Rectal smooth muscle tissue (tissue), 1 donor: ENCODE data around the gene ZNF845.
"Not testable (repeated sequence)": the region's sequence is repeated elsewhere in the genome, so short reads cannot be mapped to it uniquely, and the experiment has no call there.

Experiments used
- H3K27ac ChIP-seq: one replicate; pipeline ENCODE4 v1.7.0; 2013; ENCODE audit warnings: low read depth, low read length, inconsistent platforms
- H3K27me3 ChIP-seq: one replicate; pipeline ENCODE4 v1.7.0; 2013; ENCODE audit warnings: low read length; ENCODE audit not compliant: control insufficient read depth, insufficient read depth
- H3K36me3 ChIP-seq: one replicate; pipeline ENCODE4 v1.7.0; 2013; ENCODE audit warnings: low read length; ENCODE audit not compliant: control insufficient read depth, insufficient read depth
- H3K4me1 ChIP-seq: one replicate; pipeline ENCODE4 v1.7.0; 2013; ENCODE audit warnings: low read length; ENCODE audit not compliant: control insufficient read depth, insufficient read depth
- H3K4me3 ChIP-seq: one replicate; pipeline ENCODE4 v1.7.0; 2013; ENCODE audit warnings: low read length
- H3K9ac ChIP-seq: one replicate; pipeline ENCODE4 v1.7.0; 2013; ENCODE audit warnings: low read length

ZNF845 gene

GRCh38 chr19:53355739-53356138 lies 22.2 kb downstream of the ZNF845 start:
- Histone ChIP-seq H3K27ac (no peak overlapping the region), H3K4me3 (no peak overlapping the region), H3K9ac (no peak overlapping the region), H3K27me3 (no peaks in the 10 kb centered on the region), H3K36me3 (peaks cover 8% of the 10 kb centered on the region), H3K4me1 (no peaks in the 10 kb centered on the region)

- Histone ChIP-seq H3K4me1 (no peaks in the 10 kb centered on the region), H3K4me3 (no peak overlapping the region), H3K27ac (no peak overlapping the region), H3K9ac (no peak overlapping the region), H3K27me3 (no peaks in the 10 kb centered on the region), H3K36me3 (no peaks in the 10 kb centered on the region)
These were observed 24.5 kb downstream of the ZNF845 start for GRCh38 chr19:53357821-53358581.

GRCh38 chr19:53360056-53360455 lies 26.5 kb downstream of the ZNF845 start:
- not testable (repeated sequence) for H3K4me1 ChIP-seq

GRCh38 chr19:53365134-53365898 lies 31.8 kb downstream of the ZNF845 start, which contains the start of gene ZNF525:
TSS of gene ZNF525 (plus strand) at chr19:53365705. CDS start at chr19:53372282, 6,577 bp downstream.
- Histone ChIP-seq H3K36me3 (no peaks in the 10 kb centered on the region), H3K4me1 (no peaks in the 10 kb centered on the region), H3K27ac (peak within 1 kb of the TSS; percentile 51), H3K4me3 (peak within 1 kb of the TSS; percentile 89), H3K27me3 (no peaks in the 10 kb centered on the region), H3K9ac (no peak within 1 kb of the TSS)

More at GRCh38 chr19:53360056-53360455, 26.5 kb downstream of the ZNF845 start:
- H3K27me3 ChIP-seq, H3K27ac ChIP-seq, H3K4me3 ChIP-seq, H3K36me3 ChIP-seq, H3K9ac ChIP-seq: not testable (repeated sequence)

GRCh38 chr19:53365899-53366493 lies 32.4 kb downstream of the ZNF845 start:
- H3K9ac ChIP-seq, result no peak overlapping the region
- peaks cover 3% of the 10 kb centered on the region for H3K36me3 ChIP-seq
- peak overlapping the region; percentile 51 for H3K27ac ChIP-seq
- peak overlapping the region; percentile 89 for H3K4me3 ChIP-seq
- H3K27me3 ChIP-seq, result no peaks in the 10 kb centered on the region
- H3K4me1 ChIP-seq, result no peaks in the 10 kb centered on the region

- no peak overlapping the region for H3K27ac ChIP-seq
These were observed 38.6 kb downstream of the ZNF845 start for GRCh38 chr19:53372196-53372595.

GRCh38 chr19:53374288-53374687 lies 40.7 kb downstream of the ZNF845 start:
- Histone ChIP-seq H3K36me3 (peaks cover 16% of the 10 kb centered on the region), H3K9ac (no peak overlapping the region), H3K4me3 (no peak overlapping the region), H3K27me3 (no peaks in the 10 kb centered on the region), H3K27ac (no peak overlapping the region), H3K4me1 (no peaks in the 10 kb centered on the region)

More at GRCh38 chr19:53372196-53372595, 38.6 kb downstream of the ZNF845 start:
- Histone ChIP-seq H3K4me3 (no peak overlapping the region), H3K27me3 (no peaks in the 10 kb centered on the region), H3K9ac (no peak overlapping the region), H3K36me3 (peaks cover 16% of the 10 kb centered on the region), H3K4me1 (no peaks in the 10 kb centered on the region)

GRCh38 chr19:53374743-53375142 lies 41.2 kb downstream of the ZNF845 start:
- Histone ChIP-seq H3K36me3 (peaks cover 16% of the 10 kb centered on the region), H3K27me3 (no peaks in the 10 kb centered on the region), H3K4me1 (no peaks in the 10 kb centered on the region), H3K9ac (no peak overlapping the region), H3K27ac (no peak overlapping the region), H3K4me3 (no peak overlapping the region)

- Histone ChIP-seq H3K9ac (no peak overlapping the region), H3K27ac (no peak overlapping the region), H3K27me3 (no peaks in the 10 kb centered on the region), H3K4me3 (no peak overlapping the region), H3K4me1 (no peaks in the 10 kb centered on the region), H3K36me3 (no peaks in the 10 kb centered on the region)
These were observed 47.8 kb downstream of the ZNF845 start for GRCh38 chr19:53381376-53381775.

GRCh38 chr19:53388168-53388567 lies 54.6 kb downstream of the ZNF845 start:
- no peaks in the 10 kb centered on the region for H3K36me3 ChIP-seq
- H3K27me3 ChIP-seq, result no peaks in the 10 kb centered on the region
- no peak overlapping the region for H3K27ac ChIP-seq
- no peaks in the 10 kb centered on the region for H3K4me1 ChIP-seq
- H3K9ac ChIP-seq, result no peak overlapping the region
- no peak overlapping the region for H3K4me3 ChIP-seq

GRCh38 chr19:53388904-53389303 lies 55.4 kb downstream of the ZNF845 start:
- no peak overlapping the region for H3K4me3 ChIP-seq
- H3K27me3 ChIP-seq, result no peaks in the 10 kb centered on the region
- no peak overlapping the region for H3K9ac ChIP-seq
- H3K4me1 ChIP-seq, result no peaks in the 10 kb centered on the region
- H3K36me3 ChIP-seq, result no peaks in the 10 kb centered on the region
- no peak overlapping the region for H3K27ac ChIP-seq

- Histone ChIP-seq H3K4me3 (no peak overlapping the region), H3K9ac (no peak overlapping the region)
These were observed 56.0 kb downstream of the ZNF845 start for GRCh38 chr19:53389571-53389970.

More at GRCh38 chr19:53389571-53389970, 56.0 kb downstream of the ZNF845 start:
- H3K27me3 ChIP-seq, result no peaks in the 10 kb centered on the region
- H3K27ac ChIP-seq, result no peak overlapping the region
- peaks cover 5% of the 10 kb centered on the region for H3K4me1 ChIP-seq
- H3K36me3 ChIP-seq, result no peaks in the 10 kb centered on the region
